NCI-H2107 treated with DMSO at 0.1 percent for 48 hours (cell line): ENCODE results near the gene PGAP6.
"Not testable (repeated sequence)": the region's sequence is repeated elsewhere in the genome, so short reads cannot be mapped to it uniquely, and the experiment has no call there.

Source experiments
- DNase-seq: peaks from one replicate; lab custom pipeline; 2025; ENCODE audit not compliant: unreplicated experiment; lab: John Stamatoyannopoulos, UW

PGAP6 gene

DNA sequence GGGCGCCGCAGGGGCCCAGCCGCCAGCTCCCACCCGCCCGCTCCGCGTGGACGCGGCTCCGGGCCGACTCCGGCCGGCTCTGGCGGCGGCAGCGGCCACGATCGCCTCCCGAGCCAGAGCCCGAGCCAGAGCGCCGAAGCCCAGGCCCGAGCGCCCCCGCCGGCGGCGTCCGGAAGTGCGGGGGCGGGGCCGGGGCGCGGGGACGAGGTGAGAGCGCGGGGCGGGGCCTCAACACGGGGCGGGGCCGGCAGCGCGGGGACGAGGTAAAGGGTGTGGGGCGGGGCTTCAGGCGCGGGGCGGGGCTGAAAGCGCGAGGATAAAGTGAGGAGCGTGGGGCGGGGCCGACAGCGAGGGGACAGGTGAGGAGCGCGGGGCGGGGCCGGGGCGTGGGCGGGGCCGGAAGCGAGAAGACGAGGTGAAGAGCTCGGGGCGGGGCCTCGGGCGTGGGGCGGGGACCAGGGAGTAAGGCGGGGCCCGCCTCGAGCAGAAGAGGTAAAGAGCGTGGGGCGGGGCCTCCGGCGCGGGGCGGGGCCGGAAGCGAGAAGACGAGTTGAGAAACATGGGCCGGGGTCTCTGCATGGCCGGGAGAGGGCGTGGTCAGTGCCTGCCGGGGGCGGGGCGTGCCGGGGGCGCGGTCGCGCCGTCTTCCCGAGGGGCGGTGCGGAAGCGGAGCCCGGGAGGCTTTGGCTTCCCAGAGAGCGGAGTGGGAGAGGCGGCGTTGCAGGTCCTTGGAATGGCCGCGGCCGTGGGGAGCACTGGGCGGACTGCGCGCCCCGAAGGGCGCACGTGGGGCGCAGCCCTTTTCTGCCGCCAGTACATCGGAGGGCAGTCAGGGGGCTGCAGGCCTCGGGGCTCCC is 29.0 kb downstream of the PGAP6 start, which contains the start of gene AXIN1:
Gene AXIN1, minus strand, starts transcription at position 177 of the 857 bp plus-strand sequence. CDS start 5,698 bp downstream, outside the sequence.
- peak; percentile 96 for DNase-seq

DNA sequence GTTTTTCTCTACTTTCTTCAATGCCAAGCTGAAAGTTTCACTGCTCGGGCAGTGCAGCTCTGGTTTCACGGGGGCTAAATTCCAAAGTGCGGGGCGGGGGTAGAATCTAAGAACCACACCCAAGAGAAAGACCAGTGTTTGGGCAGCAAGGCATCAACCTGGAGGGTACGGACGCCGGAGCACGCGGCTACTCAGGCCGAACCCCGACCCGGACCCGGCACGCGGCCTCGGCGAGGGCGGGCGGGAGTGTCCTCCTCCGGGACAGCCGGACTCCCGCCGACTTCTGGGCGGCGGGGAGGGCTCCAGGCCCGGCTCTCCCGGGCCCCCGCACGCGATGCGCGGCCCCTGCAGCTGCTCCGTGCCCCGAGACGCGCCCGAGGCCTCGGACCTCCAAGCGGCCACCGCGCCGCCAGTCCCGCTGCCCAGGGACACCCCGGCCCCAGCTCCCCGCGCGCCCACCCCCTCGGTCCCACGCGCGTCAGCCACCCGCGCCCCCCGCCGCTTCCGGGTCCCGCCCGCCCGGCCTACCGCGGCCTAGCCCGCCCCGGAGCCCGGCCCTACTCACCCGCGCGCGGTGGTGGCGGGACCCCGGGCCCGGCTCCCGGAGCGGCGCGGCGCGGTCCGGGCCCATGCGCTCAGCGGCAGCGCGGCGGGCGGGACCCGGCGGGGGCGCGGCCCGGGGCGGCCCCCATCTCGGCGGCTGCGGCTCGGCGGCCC is 29.8 kb downstream of the PGAP6 start:
- no peak for DNase-seq

DNA sequence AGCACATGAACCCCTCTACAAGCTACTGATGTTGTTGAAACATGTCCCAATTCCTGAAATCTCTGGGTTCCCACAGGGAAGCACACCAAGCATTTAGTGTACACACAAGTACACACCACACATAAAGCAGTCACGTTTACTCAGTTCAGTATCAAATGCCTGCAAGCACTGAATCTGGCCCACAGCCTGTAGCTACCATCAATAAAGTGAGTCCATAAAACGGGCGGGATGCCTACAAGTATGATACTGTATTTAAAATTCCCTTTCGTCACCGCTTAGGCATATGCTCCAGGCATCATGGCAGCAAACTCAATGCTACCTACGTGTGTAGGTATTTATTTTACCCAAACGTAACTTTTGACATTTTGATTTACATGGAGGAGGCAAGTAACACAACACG is 31.6 kb downstream of the PGAP6 start:
- no peak for DNase-seq

DNA sequence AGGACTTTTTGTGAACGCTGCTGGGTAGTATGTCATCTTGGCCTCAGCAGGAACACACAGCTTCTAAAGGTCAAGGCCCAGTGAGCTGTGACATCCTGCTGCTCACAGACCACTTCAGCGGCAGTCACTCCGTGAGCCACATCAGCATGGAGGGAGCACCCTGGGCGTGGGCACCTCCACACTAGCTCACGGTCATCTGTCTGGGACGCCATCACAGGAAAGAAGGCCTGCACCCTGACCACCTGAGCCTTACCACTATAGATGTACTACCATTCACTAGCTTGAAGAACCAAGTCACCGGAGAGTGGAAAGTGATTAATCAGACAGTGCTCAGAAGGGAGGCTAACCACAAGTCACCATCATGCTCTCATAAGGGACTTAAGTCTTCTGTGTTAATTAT is 32.6 kb downstream of the PGAP6 start:
- DNase-seq: no peak

DNA sequence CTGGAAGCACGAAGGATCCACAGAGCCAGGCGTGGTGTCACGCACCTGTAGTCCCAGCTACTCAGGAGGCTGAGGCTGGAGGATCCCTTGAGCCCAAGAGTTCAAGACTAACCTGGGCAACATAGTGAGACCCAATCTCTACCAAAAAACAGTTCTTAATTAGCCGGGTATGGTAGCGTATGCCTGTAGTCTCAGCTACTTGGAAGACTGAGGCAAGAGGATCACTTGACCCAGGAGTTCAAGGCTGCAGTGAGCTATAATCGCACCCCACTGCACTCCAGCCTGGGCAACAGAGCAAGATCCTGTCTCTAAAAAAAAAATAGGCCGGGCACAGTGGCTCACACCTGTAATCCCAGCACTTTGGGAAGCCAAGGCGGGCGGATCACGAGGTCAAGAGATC is 33.3 kb downstream of the PGAP6 start:
- DNase-seq: not testable (repeated sequence)

DNA sequence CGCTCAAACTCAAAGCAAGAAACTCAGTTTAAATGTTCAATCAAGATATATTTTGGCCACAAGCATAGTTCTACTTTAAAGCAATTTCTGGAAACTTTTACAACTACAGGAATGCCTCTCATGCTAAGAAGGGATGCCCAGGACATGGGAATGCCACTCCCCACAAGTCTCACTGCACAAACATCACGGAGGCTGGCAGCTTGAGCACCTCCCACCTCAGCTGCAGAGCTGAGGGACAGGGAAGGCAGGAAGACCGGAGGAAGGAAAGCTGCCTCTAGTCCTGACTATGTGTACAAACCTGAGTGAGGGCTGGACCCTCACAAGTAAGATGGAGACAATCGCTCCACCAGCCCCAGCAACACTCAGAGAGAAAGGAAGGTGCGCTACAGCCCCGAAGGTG is 34.6 kb downstream of the PGAP6 start:
- no peak for DNase-seq

DNA sequence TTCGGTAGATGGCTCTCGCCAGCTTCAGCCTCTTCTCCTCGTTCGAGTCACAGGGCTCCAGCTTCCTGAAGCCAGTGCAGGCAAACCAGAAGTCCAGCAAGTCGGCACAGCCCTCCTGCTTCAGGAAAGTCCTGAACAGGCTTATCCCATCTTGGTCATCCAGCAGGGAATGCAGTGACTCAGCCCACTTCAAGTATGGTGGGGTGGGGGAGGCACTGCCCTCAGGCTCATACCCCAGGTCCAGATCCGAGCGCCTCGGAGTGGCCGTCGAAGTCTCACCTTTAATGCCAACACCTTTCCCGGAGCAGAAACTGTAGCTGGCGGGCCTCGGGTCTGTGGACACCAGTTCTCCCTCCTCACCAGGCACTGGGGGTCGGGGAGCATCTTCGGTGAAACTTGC is 35.2 kb downstream of the PGAP6 start:
- DNase-seq: no peak

DNA sequence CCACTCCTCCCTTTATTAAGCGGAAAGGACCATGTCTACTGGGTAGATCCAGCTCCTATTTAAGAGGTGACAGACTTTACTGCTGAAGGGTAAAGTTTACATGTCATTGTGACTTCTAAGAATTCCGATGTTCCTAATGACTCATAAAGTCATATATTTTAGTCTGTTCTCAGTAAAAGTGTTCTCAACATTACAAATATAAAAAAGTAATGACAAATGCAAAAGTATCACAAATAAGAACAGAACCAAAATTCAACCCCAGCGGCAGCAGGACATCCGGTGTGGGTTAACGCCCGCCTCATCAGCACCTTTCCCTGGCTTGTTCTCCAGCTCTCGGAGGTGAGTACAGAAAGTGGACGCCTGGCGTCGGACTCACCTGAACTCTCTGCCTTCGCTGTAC is 36.0 kb downstream of the PGAP6 start:
- DNase-seq: no peak

DNA sequence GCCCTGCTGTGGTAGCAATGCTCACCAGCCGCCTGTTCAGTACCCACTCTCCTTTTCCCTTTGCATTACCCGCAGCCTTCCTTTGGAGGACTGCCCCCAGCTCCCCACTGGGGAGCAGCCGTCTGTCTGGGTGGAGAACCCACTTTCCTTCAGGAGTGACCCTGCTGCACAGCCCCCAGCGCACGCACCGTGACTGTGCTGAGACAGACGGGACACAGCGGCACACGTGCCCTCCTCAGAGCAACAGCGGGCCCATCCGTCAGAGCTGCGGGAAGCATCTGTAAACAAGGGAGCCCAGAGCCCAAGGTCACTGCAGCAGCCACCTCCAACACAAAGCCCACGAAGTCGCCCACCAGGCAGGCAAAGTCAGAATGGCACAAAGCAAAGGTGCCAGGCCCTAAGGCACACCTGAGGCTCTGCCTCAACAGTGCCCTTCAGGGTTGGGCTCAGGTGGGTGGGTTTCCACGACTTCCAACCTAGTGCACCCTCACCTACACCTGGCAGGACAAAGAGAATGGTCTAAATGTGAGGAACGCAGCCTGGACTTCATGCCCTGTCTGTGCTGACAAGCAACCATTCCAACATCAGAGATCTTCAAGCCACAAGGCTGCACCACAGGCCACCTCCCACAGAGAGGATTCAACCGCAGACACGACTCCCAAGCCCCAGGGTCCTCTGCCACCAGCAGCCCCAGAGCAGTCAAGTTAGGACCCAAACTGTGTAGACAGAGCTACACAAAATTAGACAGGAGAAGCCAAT is 39.1 kb downstream of the PGAP6 start:
- DNase-seq: no peak

DNA sequence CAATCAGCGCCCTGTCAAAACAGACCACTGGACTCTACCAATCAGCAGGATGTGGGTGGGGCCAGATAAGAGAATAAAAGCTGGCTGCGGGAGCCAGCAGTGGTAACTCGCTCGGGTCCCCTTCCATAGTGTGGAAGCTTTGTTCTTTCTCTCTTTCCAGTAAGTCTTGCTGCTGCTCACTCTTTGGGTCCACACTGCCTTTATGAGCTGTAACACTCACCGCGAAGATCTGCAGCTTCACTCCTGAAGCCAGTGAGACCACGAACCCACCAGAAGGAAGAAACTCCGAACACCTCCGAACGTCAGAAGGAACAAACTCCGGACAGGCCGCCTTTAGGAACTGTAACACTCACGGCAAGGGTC is 39.8 kb downstream of the PGAP6 start:
- not testable (repeated sequence) for DNase-seq

DNA sequence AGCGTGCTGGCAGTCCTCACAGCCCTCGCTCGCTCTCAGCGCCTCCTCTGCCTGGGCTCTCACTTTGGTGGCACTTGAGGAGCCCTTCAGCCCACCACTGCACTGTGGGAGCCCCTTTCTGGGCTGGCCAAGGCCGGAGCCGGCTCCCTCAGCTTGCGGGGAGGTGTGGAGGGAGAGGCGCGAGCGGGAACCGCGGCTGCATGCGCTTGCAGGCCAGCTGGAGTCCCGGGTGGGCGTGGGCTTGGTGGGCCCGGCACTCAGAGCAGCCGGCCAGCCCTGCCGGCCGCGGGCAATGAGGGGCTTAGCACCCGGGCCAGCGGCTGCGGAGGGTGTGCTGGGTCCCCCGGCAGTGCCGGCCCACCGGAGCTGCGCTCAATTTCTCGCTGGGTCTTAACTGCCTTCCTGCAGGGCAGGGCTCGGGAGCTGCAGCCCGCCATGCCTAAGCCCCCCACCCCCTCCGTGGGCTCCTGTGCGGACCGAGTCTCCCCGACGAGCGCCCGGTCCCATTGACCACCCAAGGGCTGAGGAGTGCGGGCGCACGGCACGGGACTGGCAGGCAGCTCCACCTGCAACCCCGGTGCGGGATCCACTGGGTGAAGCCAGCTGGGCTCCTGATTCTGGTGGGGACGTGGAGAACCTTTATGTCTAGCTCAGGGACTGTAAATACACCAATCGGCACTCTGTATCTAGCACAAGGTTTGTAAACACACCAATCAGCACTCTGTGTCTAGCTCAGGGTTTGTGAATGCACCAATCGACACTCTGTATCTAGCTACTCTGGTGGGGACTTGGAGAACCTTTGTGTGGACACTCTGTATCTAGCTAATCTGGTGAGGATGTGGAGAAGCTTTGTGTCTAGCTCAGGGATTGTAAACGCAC is 40.4 kb downstream of the PGAP6 start:
- not testable (repeated sequence) for DNase-seq

DNA sequence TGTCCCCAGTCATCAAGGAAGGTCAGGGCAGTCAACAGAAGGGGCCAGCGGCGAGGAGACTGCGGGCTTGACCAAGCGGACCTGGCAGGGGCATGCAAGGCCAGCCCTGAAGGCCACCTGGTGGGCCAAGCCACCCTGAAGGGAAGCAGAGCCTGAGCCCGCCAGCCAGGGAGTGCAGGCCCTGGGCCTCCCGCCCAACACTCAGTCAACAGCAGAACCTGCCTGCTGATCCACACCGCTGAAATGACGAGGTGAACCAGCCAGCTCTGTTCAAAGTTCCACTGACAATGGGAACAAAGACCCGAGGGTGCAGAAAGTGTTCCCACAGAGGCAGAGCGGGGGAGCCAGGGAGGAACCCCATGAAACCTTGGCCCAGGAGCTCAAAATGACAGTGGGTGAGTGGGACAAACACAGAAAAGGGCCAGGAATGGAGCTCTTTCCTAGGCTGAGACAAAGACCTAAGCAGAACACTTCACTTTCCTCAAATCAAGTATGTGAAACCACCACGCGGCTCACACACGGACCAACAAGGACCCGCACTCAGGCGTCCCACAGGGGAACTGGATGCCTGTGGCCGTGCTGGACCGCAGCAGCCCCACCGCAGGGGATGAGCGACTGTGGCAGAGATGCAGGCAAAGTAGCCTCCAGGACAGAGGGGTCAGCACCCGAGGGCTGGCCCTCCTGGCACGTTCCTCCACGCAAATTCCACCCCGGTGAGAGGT is 41.2 kb downstream of the PGAP6 start:
- no peak for DNase-seq

DNA sequence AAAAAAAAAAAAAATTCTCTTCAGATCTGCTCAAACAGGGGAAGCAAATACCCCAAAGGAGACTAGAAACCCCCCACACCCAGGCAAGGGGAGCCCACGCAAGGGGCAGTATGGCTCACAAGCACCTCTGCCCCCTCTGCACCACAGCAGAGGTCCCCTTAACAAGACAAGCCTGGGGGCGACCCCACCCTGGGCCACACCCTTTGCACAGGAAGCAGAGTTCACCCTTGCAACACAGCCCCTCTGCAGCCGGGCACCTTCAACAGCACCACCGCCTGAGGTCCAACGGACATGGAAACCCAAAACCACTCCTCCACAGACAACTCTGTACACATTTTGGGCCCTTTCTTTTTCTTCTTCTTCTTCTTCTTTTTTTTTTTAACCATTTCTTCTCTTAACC is 42.1 kb downstream of the PGAP6 start:
- DNase-seq: no peak

DNA sequence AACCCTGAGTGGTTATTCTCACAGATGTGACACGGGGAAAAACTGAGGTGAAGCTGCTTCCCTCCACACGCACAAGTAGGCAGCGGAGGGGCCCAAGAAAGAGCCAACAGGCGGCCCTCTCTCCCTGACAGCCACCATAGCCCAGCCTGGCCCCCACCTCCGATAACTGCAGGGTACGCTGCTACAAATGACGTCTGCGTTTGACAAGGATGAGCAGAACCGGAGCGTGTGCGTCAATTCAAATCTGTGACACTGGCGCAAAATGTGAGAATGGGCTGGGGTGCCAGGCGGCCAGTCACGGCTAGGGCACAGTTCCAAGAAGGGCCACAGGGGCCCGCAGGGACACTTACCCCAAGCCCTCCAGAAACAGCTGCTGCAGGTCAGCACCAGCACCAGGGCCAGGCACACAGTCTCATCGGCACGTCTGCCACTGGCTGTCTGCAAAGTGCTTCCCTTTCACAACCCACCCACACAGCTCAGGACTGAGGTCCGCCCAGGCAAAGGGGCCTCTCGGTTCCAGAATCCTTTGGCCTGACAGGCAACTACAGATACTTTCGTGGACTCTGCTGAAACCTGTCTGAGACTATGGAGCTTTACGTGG is 43.7 kb downstream of the PGAP6 start:
- DNase-seq: no peak

DNA sequence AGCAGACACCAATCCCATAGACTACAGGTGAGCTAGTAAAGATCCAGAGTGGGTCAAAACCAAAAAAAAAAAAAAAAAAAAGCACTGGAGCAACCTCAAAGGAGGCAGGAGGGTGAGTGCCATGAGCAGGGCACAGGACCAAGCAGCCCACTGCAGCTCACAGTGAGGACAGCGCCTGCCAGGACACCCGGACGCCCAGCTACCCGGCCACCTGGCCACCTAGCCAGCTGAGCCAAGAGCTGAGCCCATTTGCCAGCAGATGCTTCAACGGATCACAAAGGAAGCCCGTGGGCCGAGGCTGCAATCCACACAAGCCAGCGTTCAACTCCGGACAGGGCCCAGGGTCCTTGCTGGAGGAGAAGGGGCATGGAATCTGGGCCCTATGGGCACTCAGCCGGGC is 44.3 kb downstream of the PGAP6 start:
- no peak for DNase-seq

DNA sequence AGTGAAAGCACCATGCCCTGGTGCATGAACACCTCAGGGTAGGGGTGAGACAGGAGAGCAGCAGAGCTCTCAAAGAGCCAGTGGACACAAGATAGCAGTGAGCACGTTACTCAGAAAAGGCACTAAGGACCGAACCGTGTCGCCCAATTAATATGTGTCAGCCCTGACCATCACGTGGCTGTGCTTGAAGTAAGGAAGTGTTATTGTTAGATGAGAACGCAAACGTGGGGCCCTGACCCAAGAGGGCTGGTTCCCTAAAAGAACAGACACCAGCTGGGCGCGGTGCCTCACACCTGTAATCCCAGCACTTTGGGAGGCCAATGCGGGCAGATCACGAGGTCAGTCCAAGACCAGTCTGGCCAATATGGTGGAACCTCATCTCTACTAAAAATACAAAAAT is 45.5 kb downstream of the PGAP6 start:
- DNase-seq: no peak

DNA sequence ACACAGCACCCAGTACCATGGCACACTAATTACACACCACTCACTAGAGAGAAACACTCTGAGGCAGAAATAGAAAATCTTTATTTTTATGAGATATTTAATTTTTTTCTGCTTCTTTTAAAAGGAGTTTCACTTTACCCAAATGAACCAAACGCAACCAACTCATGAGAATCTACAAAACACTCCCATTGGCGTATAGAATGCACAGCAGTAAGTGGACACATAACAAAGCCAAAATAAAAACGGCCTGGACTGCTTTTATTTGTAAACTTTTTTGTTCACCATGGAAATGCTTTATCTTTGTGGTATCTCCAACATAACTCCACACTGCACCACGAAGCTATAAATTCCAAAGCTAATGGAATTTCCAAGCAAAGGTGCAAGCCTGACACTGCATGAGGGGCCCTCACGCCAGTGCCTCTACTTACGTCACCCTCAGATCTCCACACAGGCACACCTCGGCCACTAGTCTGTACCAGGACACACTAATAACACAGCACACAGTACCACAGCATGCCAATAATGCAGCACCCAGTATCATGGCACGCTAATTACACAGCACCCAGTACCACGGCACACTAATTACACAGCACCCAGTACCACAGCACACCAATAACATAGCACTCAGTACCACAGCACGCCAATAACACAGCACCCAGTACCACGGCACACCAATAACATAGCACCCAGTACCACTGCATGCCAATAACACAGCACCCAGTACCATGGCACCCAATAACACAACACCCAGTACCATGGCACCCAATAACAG is 46.7 kb downstream of the PGAP6 start:
- DNase-seq: not testable (repeated sequence)

DNA sequence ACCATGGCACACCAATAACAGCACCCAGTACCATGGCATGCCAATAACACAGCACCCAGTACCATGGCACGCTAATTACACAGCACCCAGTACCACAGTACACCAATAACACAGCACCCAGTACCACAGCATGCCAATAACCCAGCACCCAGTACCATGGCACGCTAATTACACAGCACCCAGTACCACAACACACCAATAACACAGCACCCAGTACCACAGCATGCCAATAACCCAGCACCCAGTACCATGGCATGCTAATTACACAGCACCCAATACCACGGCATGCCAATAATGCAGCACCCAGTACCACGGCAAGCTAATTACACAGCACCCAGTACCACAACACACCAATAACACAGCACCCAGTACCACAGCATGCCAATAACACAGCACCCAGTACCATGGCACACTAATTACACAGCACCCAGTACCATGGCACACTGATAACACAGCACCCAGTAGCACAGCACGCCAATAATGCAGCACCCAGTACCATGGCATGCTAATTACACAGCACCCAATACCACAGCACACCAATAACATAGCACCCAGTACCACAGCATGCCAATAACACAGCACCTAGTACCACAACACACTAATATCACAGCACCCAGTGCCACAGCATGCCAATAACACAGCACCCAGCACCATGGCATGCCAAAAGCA is 47.5 kb downstream of the PGAP6 start:
- not testable (repeated sequence) for DNase-seq
